Small intestine (tissue), 7 donors: ENCODE results near the gene SERPINA4. TPM values are rescaled to one million over a fixed set of nuclear protein-coding genes. Genes with fewer than 3 reads are reported as not detected.
A peak's percentile ranks its signal among the peaks of the same experiment; 100 is the strongest.

Source experiments
- DNase-seq, 2 donors: peaks; one replicate each; pipeline versions ENCODE4 v3.0.0 to v3.0.0-alpha.2; 2013
- FAIRE-seq: peaks from 2 replicates; lab custom pipeline; 2012; peaks lifted over from hg19 to GRCh38; lab: Jason Lieb, UNC
- H3K27ac ChIP-seq, 3 donors: one replicate each; pipeline ENCODE4 v1.5.1; 2013; ENCODE audit warnings: low read length in 2 of 3, mild to moderate bottlenecking in 2 of 3, control low read depth in 1 of 3, inconsistent platforms in 1 of 3, low read depth in 1 of 3, moderate library complexity in 1 of 3
- H3K27me3 ChIP-seq, 3 donors: one replicate each; pipeline ENCODE4 v1.6.1; 2013; ENCODE audit warnings: low read length in 3 of 3, inconsistent platforms in 1 of 3; ENCODE audit not compliant: control insufficient read depth in 3 of 3, insufficient read depth in 3 of 3
- H3K36me3 ChIP-seq, 3 donors: one replicate each; pipeline ENCODE4 v1.6.1; 2013; ENCODE audit warnings: low read length in 3 of 3, inconsistent platforms in 1 of 3, low read depth in 1 of 3, mild to moderate bottlenecking in 1 of 3, moderate library complexity in 1 of 3; ENCODE audit not compliant: control insufficient read depth in 3 of 3, insufficient read depth in 2 of 3
- H3K4me1 ChIP-seq, 3 donors: one replicate each; pipeline ENCODE4 v1.6.1; 2013; ENCODE audit warnings: low read length in 2 of 3, inconsistent platforms in 1 of 3, low read depth in 1 of 3, mild to moderate bottlenecking in 1 of 3, moderate library complexity in 1 of 3; ENCODE audit not compliant: control insufficient read depth in 3 of 3, insufficient read depth in 2 of 3
- H3K4me3 ChIP-seq, 3 donors: one replicate each; pipeline ENCODE4 v1.5.1; 2013; ENCODE audit warnings: low read length in 3 of 3, control low read depth in 1 of 3, inconsistent platforms in 1 of 3, low read depth in 1 of 3, mild to moderate bottlenecking in 1 of 3, moderate library complexity in 1 of 3
- H3K9me3 ChIP-seq, 2 donors: one replicate each; pipeline ENCODE4 v1.6.1; 2013; ENCODE audit warnings: low read depth in 1 of 2, low read length in 1 of 2; ENCODE audit not compliant: control insufficient read depth in 2 of 2, insufficient read depth in 1 of 2
- WGBS, 3 donors: extraction: QIAGEN DNeasy Blood & Tissue Kit; methylation state at CpG; one replicate each; pipeline ENCODE4 v1.1.7; 2013; 5-methylcytosine and 5-hydroxymethylcytosine counted together
- polyA plus RNA-seq, 4 donors: library from polyadenylated mRNA; stranded (reverse) in 3 of 4; unstranded in 1 of 4; fragments of 200-250 nt in 3 of 4; fragments of 120-200 nt in 1 of 4; gene quantifications; one replicate each; pipeline versions ENCODE4 v1.2.1 to v1.2.3, GENCODE V29; 2013
- donor health status: healthy with polysubstance abuse.
- donor health status: control.
- donor health status: control.
- donor health status: Bipolar disorder and iron deficiency.
- donor health status: healthy.

Gene SERPINA4
- polyA plus RNA-seq, 4 donors = 1.2 to 98.2 TPM; not detected in 2

- 69 to 83% (median 70%) methylated on average over 5 of the region's 5 CpGs for WGBS, 3 donors
- DNase-seq = no peak
- H3K9me3 ChIP-seq = no peaks in the 10 kb centered on the region
- peaks cover 0 to 23% (median 0%) of the 10 kb centered on the region in 3 donors for H3K4me1 ChIP-seq
- no peaks in the 10 kb centered on the region for H3K36me3 ChIP-seq
- no peak for FAIRE-seq
- no peak overlapping the region for H3K4me3 ChIP-seq
- H3K27ac ChIP-seq = no peak overlapping the region
- H3K27me3 ChIP-seq = no peaks in the 10 kb centered on the region
These were observed 23.5 kb downstream of the SERPINA4 start for GRCh38 chr14:94584591-94585280.

- Histone ChIP-seq H3K27ac (no peak overlapping the region), H3K4me3 (no peak overlapping the region), H3K4me1 (peaks cover 0 to 23% (median 0%) of the 10 kb centered on the region in 3 donors), H3K27me3 (no peaks in the 10 kb centered on the region), H3K9me3 (no peaks in the 10 kb centered on the region), H3K36me3 (no peaks in the 10 kb centered on the region)
- WGBS, 3 donors = 87 to 88% (median 87%) methylated on average over 4 of the region's 4 CpGs
- FAIRE-seq = no peak
- DNase-seq = no peak
These were observed 25.4 kb downstream of the SERPINA4 start for GRCh38 chr14:94586635-94587034.

DNA sequence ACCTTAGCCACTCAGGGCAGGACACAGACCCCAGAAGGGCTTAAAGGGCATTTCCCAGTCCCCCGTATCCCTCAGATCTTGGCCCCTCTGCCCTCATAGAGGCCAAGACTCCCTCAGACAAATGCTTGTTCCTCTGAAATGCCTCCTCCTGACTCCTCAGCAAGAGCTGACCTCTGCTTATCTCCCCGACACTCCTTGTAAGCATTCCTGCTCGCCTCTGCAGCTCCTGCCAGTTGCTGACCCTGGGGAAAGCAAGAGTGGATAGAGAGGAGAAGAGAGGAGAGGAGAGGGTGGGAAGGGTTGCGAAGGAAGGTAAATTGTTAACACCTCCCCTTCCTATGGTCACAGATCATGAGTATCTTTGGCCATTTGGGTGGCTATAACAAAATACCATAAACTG is 27.1 kb downstream of the SERPINA4 start:
- Histone ChIP-seq H3K36me3 (no peaks in the 10 kb centered on the region), H3K27ac (no peak overlapping the region), H3K4me1 (peaks cover 0 to 19% (median 0%) of the 10 kb centered on the region in 3 donors), H3K27me3 (no peaks in the 10 kb centered on the region), H3K9me3 (no peaks in the 10 kb centered on the region), H3K4me3 (no peak overlapping the region)
- FAIRE-seq (no peak), DNase-seq (no peak)
- 82 to 87% (median 85%) methylated on average over 4 of the region's 4 CpGs for WGBS, 3 donors

GRCh38 chr14:94591073-94591472 is 29.8 kb downstream of the SERPINA4 start:
- H3K36me3 ChIP-seq = no peaks in the 10 kb centered on the region
- H3K9me3 ChIP-seq = no peaks in the 10 kb centered on the region
- H3K27ac ChIP-seq = no peak overlapping the region
- no peaks in the 10 kb centered on the region for H3K27me3 ChIP-seq
- H3K4me1 ChIP-seq = peaks cover 0 to 28% (median 0%) of the 10 kb centered on the region in 3 donors
- FAIRE-seq = no peak
- DNase-seq = no peak
- no peak overlapping the region for H3K4me3 ChIP-seq

GRCh38 chr14:94591871-94592270 is 30.6 kb downstream of the SERPINA4 start:
- Histone ChIP-seq H3K36me3 (no peaks in the 10 kb centered on the region), H3K9me3 (no peaks in the 10 kb centered on the region), H3K27me3 (no peaks in the 10 kb centered on the region), H3K4me1 (peaks cover 0 to 29% (median 0%) of the 10 kb centered on the region in 3 donors), H3K4me3 (no peak overlapping the region), H3K27ac (no peak overlapping the region)
- WGBS, 3 donors = 90 to 93% (median 92%) methylated on average over 8 of the region's 8 CpGs
- no peak for DNase-seq
- FAIRE-seq = no peak

- no peak overlapping the region for H3K27ac ChIP-seq
These were observed 31.2 kb downstream of the SERPINA4 start for GRCh38 chr14:94592457-94592856.

GRCh38 chr14:94593376-94593748 is 32.1 kb downstream of the SERPINA4 start:
- 79 to 92% (median 91%) methylated on average over 3 of the region's 3 CpGs for WGBS, 3 donors
- H3K9me3 ChIP-seq = no peaks in the 10 kb centered on the region
- no peak for FAIRE-seq
- peaks cover 0 to 39% (median 0%) of the 10 kb centered on the region in 3 donors for H3K4me1 ChIP-seq
- H3K27me3 ChIP-seq = no peaks in the 10 kb centered on the region
- no peak overlapping the region for H3K4me3 ChIP-seq
- DNase-seq = no peak
- H3K27ac ChIP-seq = no peak overlapping the region
- H3K36me3 ChIP-seq = no peaks in the 10 kb centered on the region

More at GRCh38 chr14:94592457-94592856, 31.2 kb downstream of the SERPINA4 start:
- Histone ChIP-seq H3K4me3 (no peak overlapping the region), H3K4me1 (peaks cover 0 to 35% (median 0%) of the 10 kb centered on the region in 3 donors), H3K9me3 (no peaks in the 10 kb centered on the region), H3K27me3 (no peaks in the 10 kb centered on the region), H3K36me3 (no peaks in the 10 kb centered on the region)
- DNase-seq (no peak), FAIRE-seq (no peak)

- no peaks in the 10 kb centered on the region for H3K9me3 ChIP-seq
- H3K4me3 ChIP-seq = no peak overlapping the region
- WGBS, 3 donors = 71 to 77% (median 76%) methylated on average over 4 of the region's 4 CpGs
- H3K27ac ChIP-seq = peak overlapping the region in 1 of 3 donors; percentile 24
- no peaks in the 10 kb centered on the region for H3K27me3 ChIP-seq
- H3K4me1 ChIP-seq = peaks cover 0 to 39% (median 2%) of the 10 kb centered on the region in 3 donors
- peak in 1 of 2 donors; percentile 81 for DNase-seq
- no peak for FAIRE-seq
- no peaks in the 10 kb centered on the region for H3K36me3 ChIP-seq
These were observed 32.6 kb downstream of the SERPINA4 start for GRCh38 chr14:94593749-94594431.
